SK-N-SH (cell line): Measurements from ENCODE around the gene SMIM13. TPM values are rescaled to one million over a fixed set of nuclear protein-coding genes. Genes with fewer than 3 reads are reported as not detected.

Experiments used
- CTCF ChIA-PET: fragments of 300-600, 350-600 bp; formaldehyde crosslinking; extraction: SDS; loops from one replicate; lab custom pipeline; 2021; lab: Yijun Ruan, JAX
- POLR2A ChIA-PET: fragments of 350-600 bp; sonication (Branson Sonifier 250); formaldehyde crosslinking; extraction: SDS; loops from one replicate; lab custom pipeline; 2020; ENCODE audit warnings: antibody characterized with exemption, inconsistent platforms; lab: Yijun Ruan, JAX
- DNase-seq: peaks from one replicate; pipeline ENCODE4 v3.0.0; 2012
- H2AFZ ChIP-seq: fragments of 200-600 bp; sonication (generic); 2 replicates; pipeline ENCODE4 v1.8.1; 2016; ENCODE audit warnings: antibody characterized with exemption, mild to moderate bottlenecking, low read depth
- H3F3A ChIP-seq: fragments of 200-600 bp; sonication (generic); replicated peaks from 2 replicates; pipeline ENCODE3; 2016; ENCODE audit warnings: antibody characterized with exemption, mild to moderate bottlenecking; ENCODE audit not compliant: insufficient read depth
- H3K27ac ChIP-seq, 2 experiments: fragments of 200-500 bp in 1 of 2; fragments of 200-600 bp in 1 of 2; sonication (Bioruptor generic) in 1 of 2; sonication (generic), shearing (Covaris generic) in 1 of 2; 2 replicates each; pipeline versions ENCODE4 v1.5.1 to v1.6.1; 2014 to 2016; ENCODE audit warnings: low read depth in 2 of 2, inconsistent platforms in 1 of 2, low read length in 1 of 2, mild to moderate bottlenecking in 1 of 2, mixed read lengths in 1 of 2
- H3K27me3 ChIP-seq: fragments of 200-600 bp; sonication (generic), shearing (Covaris generic); 2 replicates; pipeline ENCODE4 v1.6.1; 2016; ENCODE audit warnings: mixed run types; ENCODE audit not compliant: insufficient read depth
- H3K36me3 ChIP-seq, 2 experiments: fragments of 200-500 bp in 1 of 2; fragments of 200-600 bp in 1 of 2; sonication (Bioruptor generic) in 1 of 2; sonication (generic) in 1 of 2; replicated peaks in 1 of 2; 2 replicates each; pipeline versions ENCODE3 to v1.5.1; 2014 to 2016; ENCODE audit warnings: low read length in 1 of 2, mild to moderate bottlenecking in 1 of 2; ENCODE audit not compliant: insufficient read depth in 2 of 2, control insufficient read depth in 1 of 2
- H3K4me1 ChIP-seq, 2 experiments: fragments of 200-500 bp in 1 of 2; fragments of 200-600 bp in 1 of 2; sonication (Bioruptor generic) in 1 of 2; sonication (generic), shearing (Covaris generic) in 1 of 2; 2 replicates each; pipeline versions ENCODE4 v1.5.1 to v1.6.1; 2014 to 2016; ENCODE audit warnings: low read depth in 1 of 2, low read length in 1 of 2, mixed run types in 1 of 2; ENCODE audit not compliant: insufficient read depth in 2 of 2, control insufficient read depth in 1 of 2
- H3K4me2 ChIP-seq: fragments of 200-600 bp; sonication (generic), shearing (Covaris generic); 2 replicates; pipeline ENCODE4 v1.6.1; 2017; ENCODE audit warnings: mixed run types
- H3K4me3 ChIP-seq, 2 experiments: fragments of 200-500 bp in 1 of 2; fragments of 200-600 bp in 1 of 2; sonication (Bioruptor generic) in 1 of 2; sonication (generic), shearing (Covaris generic) in 1 of 2; 2 replicates each; pipeline versions ENCODE4 v1.5.1 to v1.8.1; 2014 to 2016; ENCODE audit warnings: low read depth in 2 of 2, inconsistent platforms in 1 of 2, low read length in 1 of 2, mild to moderate bottlenecking in 1 of 2, mixed read lengths in 1 of 2, moderate library complexity in 1 of 2
- H3K79me2 ChIP-seq: fragments of 200-600 bp; sonication (generic); 2 replicates; pipeline ENCODE4 v1.8.1; 2017; ENCODE audit warnings: mild to moderate bottlenecking; ENCODE audit not compliant: insufficient read depth
- H3K9ac ChIP-seq: fragments of 200-600 bp; sonication (generic); 2 replicates; pipeline ENCODE4 v1.6.1; 2017; ENCODE audit warnings: mixed run types
- H3K9me2 ChIP-seq: fragments of 200-600 bp; sonication (generic); 2 replicates; pipeline ENCODE4 v1.6.1; 2017; ENCODE audit warnings: mixed run types
- H3K9me3 ChIP-seq: fragments of 200-600 bp; sonication (generic); 2 replicates; pipeline ENCODE4 v1.6.1; 2017; ENCODE audit warnings: mixed run types, mild to moderate bottlenecking, moderate library complexity
- H4K20me1 ChIP-seq: fragments of 200-600 bp; sonication (generic); 2 replicates; pipeline ENCODE4 v1.6.1; 2017; ENCODE audit warnings: mild to moderate bottlenecking, mixed run types; ENCODE audit not compliant: insufficient read depth
- CHD2 ChIP-seq: fragments of 150-350 bp; IDR thresholded peaks from 2 replicates; pipeline ENCODE4 v1.6.1; 2018; ENCODE audit warnings: low read length; ENCODE audit not compliant: partially characterized antibody
- CTCF ChIP-seq: fragments of 200-600 bp; sonication (generic); IDR thresholded peaks from 2 replicates; pipeline ENCODE4 v1.6.1; 2017; ENCODE audit warnings: antibody characterized with exemption, mild to moderate bottlenecking, moderate library complexity
- FOSL2 ChIP-seq: IDR thresholded peaks from 2 replicates; pipeline ENCODE4 v1.4.0; 2012; ENCODE audit warnings: low read depth, mild to moderate bottlenecking, moderate library complexity, borderline replicate concordance
- IRF3 ChIP-seq: fragments of 150-350 bp; IDR thresholded peaks from 2 replicates; pipeline ENCODE4 v1.6.1; 2016; ENCODE audit warnings: mild to moderate bottlenecking, low read depth, low read length
- MXI1 ChIP-seq: IDR thresholded peaks from 2 replicates; pipeline ENCODE4 v1.6.1; 2012; ENCODE audit warnings: mild to moderate bottlenecking, low read depth, low read length, improper control_type of control experiment
- NFIC ChIP-seq: IDR thresholded peaks from 2 replicates; pipeline ENCODE4 v1.4.0; 2012; ENCODE audit warnings: borderline replicate concordance
- POLR2AphosphoS5 ChIP-seq: IDR thresholded peaks from 2 replicates; pipeline ENCODE4 v1.6.1; 2012; ENCODE audit warnings: low read depth, low read length
- RAD21 ChIP-seq: IDR thresholded peaks from 2 replicates; pipeline ENCODE4 v1.6.1; 2012; ENCODE audit warnings: mild to moderate bottlenecking, low read length
- RXRA ChIP-seq: IDR thresholded peaks from 2 replicates; pipeline ENCODE4 v1.4.0; 2012; ENCODE audit warnings: low read depth, mild to moderate bottlenecking, borderline replicate concordance
- SIN3A ChIP-seq: IDR thresholded peaks from 2 replicates; pipeline ENCODE4 v1.6.1; 2012; ENCODE audit warnings: low read depth, mild to moderate bottlenecking, low read length, moderate library complexity, borderline replicate concordance
- SMC3 ChIP-seq: IDR thresholded peaks from 2 replicates; pipeline ENCODE4 v1.6.1; 2012; ENCODE audit warnings: low read depth, low read length, improper control_type of control experiment
- TCF12 ChIP-seq: IDR thresholded peaks from 2 replicates; pipeline ENCODE4 v1.4.0; 2012
- ZBTB33 ChIP-seq: IDR thresholded peaks from 2 replicates; pipeline ENCODE4 v1.4.0; 2012; ENCODE audit warnings: low read depth, borderline replicate concordance
- WGBS: methylation state at CpG from one replicate; pipeline ENCODE4 v1.1.6; 2017; ENCODE audit warnings: low lambda C conversion rate; 5-methylcytosine and 5-hydroxymethylcytosine counted together
- polyA plus RNA-seq, 3 experiments: library from polyadenylated mRNA; depleted of rRNA; stranded (reverse); fragments of >200 nt; gene quantifications; 2 replicates each; pipeline ENCODE4 v1.2.3, GENCODE V29; 2012
- TF ChIP-seq, protein P1 (sequence below): IDR thresholded peaks from 2 replicates; pipeline ENCODE4; 2012
- TF ChIP-seq, protein P2 (sequence below): IDR thresholded peaks from 2 replicates; pipeline ENCODE4 v1.4.0; 2012; ENCODE audit warnings: low read depth
- TF ChIP-seq, protein P3 (sequence below): IDR thresholded peaks from 2 replicates; pipeline ENCODE4 v1.6.1; 2012; ENCODE audit warnings: mild to moderate bottlenecking, low read depth, low read length, moderate library complexity

Gene SMIM13
- polyA plus RNA-seq, 1 of the 3 experiments (the other 2 are of a cell fraction) = 2.1 TPM

GRCh38 chr6:11078266-11078665 lies 15.4 kb upstream of the SMIM13 start:
- DNase-seq = no peak
- TF ChIP-seq CTCF (no peak), SMC3 (no peak), NFIC (no peak), POLR2AphosphoS5 (no peak), RXRA (no peak), MXI1 (no peak), CHD2 (no peak), TCF12 (no peak), ZBTB33 (no peak), FOSL2 (no peak), IRF3 (no peak), RAD21 (no peak), SIN3A (no peak)
- TF ChIP-seq, protein P1, sequence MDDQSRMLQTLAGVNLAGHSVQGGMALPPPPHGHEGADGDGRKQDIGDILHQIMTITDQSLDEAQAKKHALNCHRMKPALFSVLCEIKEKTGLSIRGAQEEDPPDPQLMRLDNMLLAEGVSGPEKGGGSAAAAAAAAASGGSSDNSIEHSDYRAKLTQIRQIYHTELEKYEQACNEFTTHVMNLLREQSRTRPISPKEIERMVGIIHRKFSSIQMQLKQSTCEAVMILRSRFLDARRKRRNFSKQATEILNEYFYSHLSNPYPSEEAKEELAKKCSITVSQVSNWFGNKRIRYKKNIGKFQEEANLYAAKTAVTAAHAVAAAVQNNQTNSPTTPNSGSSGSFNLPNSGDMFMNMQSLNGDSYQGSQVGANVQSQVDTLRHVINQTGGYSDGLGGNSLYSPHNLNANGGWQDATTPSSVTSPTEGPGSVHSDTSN = no peak
- TF ChIP-seq, protein P2, sequence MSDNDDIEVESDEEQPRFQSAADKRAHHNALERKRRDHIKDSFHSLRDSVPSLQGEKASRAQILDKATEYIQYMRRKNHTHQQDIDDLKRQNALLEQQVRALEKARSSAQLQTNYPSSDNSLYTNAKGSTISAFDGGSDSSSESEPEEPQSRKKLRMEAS = no peak
- TF ChIP-seq, protein P3, sequence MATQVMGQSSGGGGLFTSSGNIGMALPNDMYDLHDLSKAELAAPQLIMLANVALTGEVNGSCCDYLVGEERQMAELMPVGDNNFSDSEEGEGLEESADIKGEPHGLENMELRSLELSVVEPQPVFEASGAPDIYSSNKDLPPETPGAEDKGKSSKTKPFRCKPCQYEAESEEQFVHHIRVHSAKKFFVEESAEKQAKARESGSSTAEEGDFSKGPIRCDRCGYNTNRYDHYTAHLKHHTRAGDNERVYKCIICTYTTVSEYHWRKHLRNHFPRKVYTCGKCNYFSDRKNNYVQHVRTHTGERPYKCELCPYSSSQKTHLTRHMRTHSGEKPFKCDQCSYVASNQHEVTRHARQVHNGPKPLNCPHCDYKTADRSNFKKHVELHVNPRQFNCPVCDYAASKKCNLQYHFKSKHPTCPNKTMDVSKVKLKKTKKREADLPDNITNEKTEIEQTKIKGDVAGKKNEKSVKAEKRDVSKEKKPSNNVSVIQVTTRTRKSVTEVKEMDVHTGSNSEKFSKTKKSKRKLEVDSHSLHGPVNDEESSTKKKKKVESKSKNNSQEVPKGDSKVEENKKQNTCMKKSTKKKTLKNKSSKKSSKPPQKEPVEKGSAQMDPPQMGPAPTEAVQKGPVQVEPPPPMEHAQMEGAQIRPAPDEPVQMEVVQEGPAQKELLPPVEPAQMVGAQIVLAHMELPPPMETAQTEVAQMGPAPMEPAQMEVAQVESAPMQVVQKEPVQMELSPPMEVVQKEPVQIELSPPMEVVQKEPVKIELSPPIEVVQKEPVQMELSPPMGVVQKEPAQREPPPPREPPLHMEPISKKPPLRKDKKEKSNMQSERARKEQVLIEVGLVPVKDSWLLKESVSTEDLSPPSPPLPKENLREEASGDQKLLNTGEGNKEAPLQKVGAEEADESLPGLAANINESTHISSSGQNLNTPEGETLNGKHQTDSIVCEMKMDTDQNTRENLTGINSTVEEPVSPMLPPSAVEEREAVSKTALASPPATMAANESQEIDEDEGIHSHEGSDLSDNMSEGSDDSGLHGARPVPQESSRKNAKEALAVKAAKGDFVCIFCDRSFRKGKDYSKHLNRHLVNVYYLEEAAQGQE = no peak
- TF ChIP-seq, all 33 proteins: peak for 0
- no peaks in the 10 kb centered on the region for H3K36me3 ChIP-seq
- H3K4me3 ChIP-seq = no peak overlapping the region
- H4K20me1 ChIP-seq = no peaks in the 10 kb centered on the region
- no peaks in the 10 kb centered on the region for H3K79me2 ChIP-seq
- no peaks in the 10 kb centered on the region for H3F3A ChIP-seq
- H3K27me3 ChIP-seq = no peaks in the 10 kb centered on the region
- no peaks in the 10 kb centered on the region for H3K9me2 ChIP-seq
- H2AFZ ChIP-seq = no peak overlapping the region
- POLR2A ChIA-PET = no interaction called here
- H3K27ac ChIP-seq = no peak overlapping the region
- 82% methylated on average over 4 of the region's 4 CpGs for WGBS
- H3K9ac ChIP-seq = no peak overlapping the region
- H3K4me2 ChIP-seq = no peak overlapping the region
- H3K4me1 ChIP-seq = no peaks in the 10 kb centered on the region; a peak in 1 of 4 replicates
- CTCF ChIA-PET = interaction anchor here (0.6 kb wide), 1 partner anchor 110 kb away, joined by 4 read pairs; no protein-coding TSS in a partner anchor
- H3K9me3 ChIP-seq = no peaks in the 10 kb centered on the region
